ENCODE data around the gene MTRF1L.

Gene MTRF1L

DNA sequence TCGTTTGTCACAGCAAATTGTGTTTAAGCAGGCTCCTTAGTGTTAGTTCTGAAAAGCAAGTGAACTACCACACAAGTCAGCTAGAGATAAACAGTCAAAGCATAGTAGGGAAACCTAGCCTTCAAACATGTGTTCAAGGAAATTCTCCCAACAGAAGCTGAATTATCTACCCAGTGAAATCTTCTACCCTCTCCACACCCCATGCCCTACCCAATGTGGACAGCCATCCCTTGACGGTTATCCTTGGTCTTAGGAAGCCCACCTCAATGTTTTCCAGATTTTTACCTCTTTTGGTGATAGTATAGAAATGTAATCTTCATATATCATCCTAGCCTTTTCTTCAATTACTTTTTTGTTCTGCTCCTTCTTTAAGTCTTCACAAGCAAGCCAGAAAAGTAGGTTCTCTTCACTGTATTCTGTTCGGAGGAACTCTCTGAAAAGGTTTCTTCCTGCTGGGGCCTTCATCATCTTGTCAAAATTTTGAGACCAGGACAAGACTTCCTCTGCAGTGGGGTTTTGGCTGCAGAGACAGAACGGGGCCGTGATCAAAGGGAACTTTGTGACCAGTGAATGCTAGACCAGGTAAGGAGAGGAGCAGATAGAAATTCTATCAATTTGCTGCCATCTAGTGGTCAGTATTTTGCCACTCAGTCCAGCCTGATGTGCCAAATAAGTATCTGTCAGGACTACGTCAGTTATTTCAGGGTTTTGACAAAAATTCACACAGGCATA is 21.6 kb upstream of the MTRF1L start:
- H4K20me1 ChIP-seq (ENCODE audit: low read depth, low read length): no peaks in the 10 kb centered on the region
- no peaks in the 10 kb centered on the region for H3K27me3 ChIP-seq (ENCODE audit: low read length)
- no peak overlapping the region for H3K4me3 ChIP-seq (ENCODE audit: insufficient read depth, low read length, poor library complexity, severe bottlenecking)
- H3K27ac ChIP-seq (ENCODE audit: low read depth, low read length): no peak overlapping the region
- H3K36me3 ChIP-seq (ENCODE audit: low read length): no peaks in the 10 kb centered on the region
- no peaks in the 10 kb centered on the region for H3F3A ChIP-seq (ENCODE audit: insufficient read depth)
- TF ChIP-seq, protein P1, sequence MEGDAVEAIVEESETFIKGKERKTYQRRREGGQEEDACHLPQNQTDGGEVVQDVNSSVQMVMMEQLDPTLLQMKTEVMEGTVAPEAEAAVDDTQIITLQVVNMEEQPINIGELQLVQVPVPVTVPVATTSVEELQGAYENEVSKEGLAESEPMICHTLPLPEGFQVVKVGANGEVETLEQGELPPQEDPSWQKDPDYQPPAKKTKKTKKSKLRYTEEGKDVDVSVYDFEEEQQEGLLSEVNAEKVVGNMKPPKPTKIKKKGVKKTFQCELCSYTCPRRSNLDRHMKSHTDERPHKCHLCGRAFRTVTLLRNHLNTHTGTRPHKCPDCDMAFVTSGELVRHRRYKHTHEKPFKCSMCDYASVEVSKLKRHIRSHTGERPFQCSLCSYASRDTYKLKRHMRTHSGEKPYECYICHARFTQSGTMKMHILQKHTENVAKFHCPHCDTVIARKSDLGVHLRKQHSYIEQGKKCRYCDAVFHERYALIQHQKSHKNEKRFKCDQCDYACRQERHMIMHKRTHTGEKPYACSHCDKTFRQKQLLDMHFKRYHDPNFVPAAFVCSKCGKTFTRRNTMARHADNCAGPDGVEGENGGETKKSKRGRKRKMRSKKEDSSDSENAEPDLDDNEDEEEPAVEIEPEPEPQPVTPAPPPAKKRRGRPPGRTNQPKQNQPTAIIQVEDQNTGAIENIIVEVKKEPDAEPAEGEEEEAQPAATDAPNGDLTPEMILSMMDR (IDR thresholded peaks at IDR 0.05; ENCODE audit: insufficient read depth, low read length, poor library complexity, severe bottlenecking): no peak
- TF ChIP-seq EZH2phosphoT487 (conservative IDR thresholded peaks at IDR 0.05; ENCODE audit: low read length): no peak
- H3K4me2 ChIP-seq (ENCODE audit: low read depth, low read length, poor library complexity, severe bottlenecking): no peak overlapping the region
- no peaks in the 10 kb centered on the region for H3K79me2 ChIP-seq (ENCODE audit: insufficient read depth, low read length)
- no peak overlapping the region for H2AFZ ChIP-seq (ENCODE audit: low read depth, low read length, severe bottlenecking)
- no peaks in the 10 kb centered on the region for H3K9me2 ChIP-seq (replicated peaks; ENCODE audit: insufficient read depth, low read length)
- no peaks in the 10 kb centered on the region for H3K9me3 ChIP-seq (ENCODE audit: insufficient read depth, low read length)
- no peak overlapping the region for H3K9ac ChIP-seq (ENCODE audit: low read length)

- TF ChIP-seq, protein P1 (IDR thresholded peaks at IDR 0.05; ENCODE audit: insufficient read depth, low read length, poor library complexity, severe bottlenecking): no peak
- no peak for TF ChIP-seq EZH2phosphoT487 (conservative IDR thresholded peaks at IDR 0.05; ENCODE audit: low read length)
- H3F3A ChIP-seq (ENCODE audit: insufficient read depth): no peaks in the 10 kb centered on the region
- H3K4me3 ChIP-seq (ENCODE audit: insufficient read depth, low read length, poor library complexity, severe bottlenecking): no peak overlapping the region
- H3K27ac ChIP-seq (ENCODE audit: low read depth, low read length): no peak overlapping the region
- no peaks in the 10 kb centered on the region for H3K9me2 ChIP-seq (replicated peaks; ENCODE audit: insufficient read depth, low read length)
- no peak overlapping the region for H2AFZ ChIP-seq (ENCODE audit: low read depth, low read length, severe bottlenecking)
- no peaks in the 10 kb centered on the region for H3K27me3 ChIP-seq (ENCODE audit: low read length)
- no peak overlapping the region for H3K9ac ChIP-seq (ENCODE audit: low read length)
- no peak overlapping the region for H3K4me2 ChIP-seq (ENCODE audit: low read depth, low read length, poor library complexity, severe bottlenecking)
- H3K9me3 ChIP-seq (ENCODE audit: insufficient read depth, low read length): no peaks in the 10 kb centered on the region
- H4K20me1 ChIP-seq (ENCODE audit: low read depth, low read length): no peaks in the 10 kb centered on the region
- no peaks in the 10 kb centered on the region for H3K79me2 ChIP-seq (ENCODE audit: insufficient read depth, low read length)
- H3K36me3 ChIP-seq (ENCODE audit: low read length): no peaks in the 10 kb centered on the region
Observed at GRCh38 chr6:153018355-153018754, 15.8 kb upstream of the MTRF1L start.

GRCh38 chr6:153016846-153017245 is 14.3 kb upstream of the MTRF1L start:
- TF ChIP-seq, protein P1 (IDR thresholded peaks at IDR 0.05; ENCODE audit: insufficient read depth, low read length, poor library complexity, severe bottlenecking): no peak
- no peak for TF ChIP-seq EZH2phosphoT487 (conservative IDR thresholded peaks at IDR 0.05; ENCODE audit: low read length)
- Histone ChIP-seq H3F3A (ENCODE audit: insufficient read depth) (no peaks in the 10 kb centered on the region), H3K27ac (ENCODE audit: low read depth, low read length) (no peak overlapping the region), H3K4me3 (ENCODE audit: insufficient read depth, low read length, poor library complexity, severe bottlenecking) (no peak overlapping the region), H3K79me2 (ENCODE audit: insufficient read depth, low read length) (no peaks in the 10 kb centered on the region), H3K27me3 (ENCODE audit: low read length) (no peaks in the 10 kb centered on the region), H2AFZ (ENCODE audit: low read depth, low read length, severe bottlenecking) (no peak overlapping the region), H3K4me2 (ENCODE audit: low read depth, low read length, poor library complexity, severe bottlenecking) (no peak overlapping the region), H4K20me1 (ENCODE audit: low read depth, low read length) (no peaks in the 10 kb centered on the region), H3K9me2 (replicated peaks; ENCODE audit: insufficient read depth, low read length) (no peaks in the 10 kb centered on the region), H3K9me3 (ENCODE audit: insufficient read depth, low read length) (no peaks in the 10 kb centered on the region), H3K36me3 (ENCODE audit: low read length) (no peaks in the 10 kb centered on the region), H3K9ac (ENCODE audit: low read length) (no peak overlapping the region)

Data from SU-DHL-6 (cell line).